Measurements from ENCODE around the gene MMP14.

GRCh38 chr14:22836301-22837113 is at the start of gene MMP14:
- TF ChIP-seq POLR2A (IDR thresholded peaks at IDR 0.05) (peak; percentile 79 to 85), CTCF (IDR thresholded peaks at IDR 0.05) (peak; percentile 62 to 79 (median 69))
